GM12891 (cell line): Measurements from ENCODE around the gene ABI1.

Experiments used
- DNase-seq: peaks from one replicate; pipeline ENCODE4 v3.0.0; 2011; ENCODE audit warnings: low spot score; ENCODE audit not compliant: insufficient read length
- FAIRE-seq: peaks from 2 replicates; lab custom pipeline; 2011; peaks lifted over from hg19 to GRCh38; lab: Jason Lieb, UNC
- PAX5 ChIP-seq: IDR thresholded peaks from 2 replicates; pipeline ENCODE4 v1.6.1; 2011; ENCODE audit warnings: low read length, moderate library complexity, mild to moderate bottlenecking; ENCODE audit not compliant: insufficient read depth, severe bottlenecking
- POLR2A ChIP-seq: IDR thresholded peaks from 2 replicates; pipeline ENCODE4 v1.6.1; 2011; ENCODE audit warnings: low read depth, low read length, control low read depth
- POLR2AphosphoS5 ChIP-seq: IDR thresholded peaks from 2 replicates; pipeline ENCODE4 v1.6.1; 2011; ENCODE audit warnings: low read depth, low read length, control low read depth
- POU2F2 ChIP-seq: IDR thresholded peaks from 2 replicates; pipeline ENCODE4 v1.6.1; 2011; ENCODE audit warnings: low read depth, mild to moderate bottlenecking, control low read depth, low read length, moderate library complexity
- SPI1 ChIP-seq: IDR thresholded peaks from 2 replicates; pipeline ENCODE4 v1.6.1; 2011; ENCODE audit warnings: low read depth, low read length, control low read depth
- TAF1 ChIP-seq: IDR thresholded peaks from 2 replicates; pipeline ENCODE4 v1.6.1; 2011; ENCODE audit warnings: low read depth, low read length, control low read depth

The ABI1 gene

DNA sequence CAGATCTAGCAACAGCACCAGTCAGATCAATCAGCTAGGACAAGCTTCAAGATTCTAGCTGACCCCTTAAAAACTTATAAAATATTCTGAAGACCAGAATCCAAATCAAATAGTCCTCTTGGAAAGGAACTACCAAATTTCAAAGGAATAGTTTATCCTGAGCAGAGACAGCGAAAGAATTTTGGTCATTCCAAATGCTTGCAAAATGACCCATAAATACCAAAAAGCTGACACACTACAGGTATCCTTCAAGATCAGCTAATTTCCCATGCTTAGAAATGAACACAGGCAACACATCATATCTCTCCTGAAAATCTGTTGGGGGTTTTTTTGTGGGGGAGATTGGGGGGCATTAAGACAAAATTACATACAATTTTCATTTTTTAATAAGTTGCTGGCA, 84.5 kb downstream of the ABI1 start:
- FAIRE-seq (no peak), DNase-seq (no peak)
- TF ChIP-seq TAF1 (no peak), POU2F2 (no peak), PAX5 (no peak), SPI1 (no peak), POLR2AphosphoS5 (no peak), POLR2A (no peak)

DNA sequence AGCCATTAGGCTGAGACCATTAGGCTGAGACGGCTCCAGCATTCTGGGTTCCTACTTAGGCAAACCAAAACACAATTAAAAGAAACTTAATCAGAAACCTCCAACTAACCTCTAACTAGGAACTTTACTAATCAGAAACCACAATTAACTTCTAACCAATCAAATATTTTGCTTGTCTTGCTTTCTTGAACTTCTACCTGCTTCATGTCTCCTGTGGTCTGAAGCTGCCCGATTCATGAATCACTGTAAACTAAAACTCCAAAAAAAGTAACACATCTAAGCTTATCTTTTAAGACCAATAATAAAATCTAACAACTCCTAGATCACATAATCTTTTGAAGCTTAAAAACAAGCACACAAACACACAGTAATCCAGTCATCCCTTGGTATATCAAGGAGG, 87.1 kb downstream of the ABI1 start:
- TF ChIP-seq POLR2AphosphoS5 (no peak), TAF1 (no peak), SPI1 (no peak), POLR2A (no peak), POU2F2 (no peak), PAX5 (no peak)
- DNase-seq (no peak), FAIRE-seq (no peak)

GRCh38 chr10:26770069-26770468, 90.7 kb downstream of the ABI1 start:
- no peak for FAIRE-seq
- no peak for TF ChIP-seq PAX5
- TF ChIP-seq TAF1: no peak
- no peak for TF ChIP-seq POU2F2
- no peak for TF ChIP-seq SPI1
- no peak for TF ChIP-seq POLR2A
- no peak for TF ChIP-seq POLR2AphosphoS5
- no peak for DNase-seq

DNA sequence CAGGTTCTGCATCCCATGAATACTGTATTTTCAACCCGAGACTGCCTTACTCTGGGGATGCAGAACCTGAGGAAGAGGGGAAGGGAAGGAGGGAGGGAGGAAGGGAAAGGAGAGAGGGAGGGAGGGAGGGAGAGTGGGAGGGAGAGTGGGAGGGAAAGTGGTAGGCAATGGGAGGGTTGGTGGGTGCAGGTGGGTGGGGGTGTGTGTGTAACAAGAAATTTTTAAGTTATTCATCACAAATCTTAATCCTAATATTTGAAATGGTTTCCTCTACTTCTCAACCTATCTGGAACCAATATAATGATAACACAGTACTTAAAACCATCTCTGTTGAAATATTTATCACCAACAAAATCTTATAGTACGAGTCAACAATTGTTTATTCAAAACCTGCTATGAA, 95.2 kb downstream of the ABI1 start:
- TF ChIP-seq SPI1 (no peak), PAX5 (no peak), TAF1 (no peak)
- DNase-seq (no peak), FAIRE-seq (no peak)

- DNase-seq (no peak), FAIRE-seq (no peak)
- no peak for TF ChIP-seq POLR2A
- no peak for TF ChIP-seq SPI1
- no peak for TF ChIP-seq POLR2AphosphoS5
- TF ChIP-seq TAF1: no peak
- no peak for TF ChIP-seq POU2F2
- TF ChIP-seq PAX5: no peak
Measured at GRCh38 chr10:26759008-26759407, 101.8 kb downstream of the ABI1 start.

DNA sequence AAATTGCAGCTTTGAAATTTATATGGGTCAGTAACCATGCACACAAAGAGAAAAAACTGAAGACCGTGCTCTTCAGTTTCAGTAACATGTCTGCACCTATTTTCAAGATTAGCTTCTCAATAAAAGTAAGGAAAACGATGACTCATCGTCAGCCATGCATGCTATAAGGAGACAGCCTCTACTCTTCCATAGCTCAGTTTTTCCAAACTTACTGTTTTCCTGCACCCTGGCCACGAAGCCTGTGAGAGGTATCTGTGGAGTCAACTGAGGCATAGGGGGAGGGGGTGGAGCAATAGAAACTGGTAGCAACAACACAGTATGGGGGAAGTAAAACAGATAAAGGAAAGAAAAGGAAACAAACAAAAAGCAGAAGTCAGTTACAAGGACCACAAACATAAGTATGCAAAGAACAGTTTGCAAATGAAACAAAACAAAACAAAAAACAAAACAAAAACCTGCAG, 105.3 kb downstream of the ABI1 start:
- no peak for DNase-seq
- FAIRE-seq: peak; percentile 86
- TF ChIP-seq POLR2A (no peak), PAX5 (no peak), TAF1 (no peak), POU2F2 (0 out of 2 replicates have a peak, but pooled peaks have one; percentile 15), POLR2AphosphoS5 (no peak), SPI1 (peak; percentile 95)

- TF ChIP-seq POLR2A (no peak), POU2F2 (no peak), POLR2AphosphoS5 (no peak), SPI1 (no peak)
- DNase-seq (no peak), FAIRE-seq (peak; percentile 51)
Measured at GRCh38 chr10:26746061-26746460, 114.7 kb downstream of the ABI1 start.

DNA sequence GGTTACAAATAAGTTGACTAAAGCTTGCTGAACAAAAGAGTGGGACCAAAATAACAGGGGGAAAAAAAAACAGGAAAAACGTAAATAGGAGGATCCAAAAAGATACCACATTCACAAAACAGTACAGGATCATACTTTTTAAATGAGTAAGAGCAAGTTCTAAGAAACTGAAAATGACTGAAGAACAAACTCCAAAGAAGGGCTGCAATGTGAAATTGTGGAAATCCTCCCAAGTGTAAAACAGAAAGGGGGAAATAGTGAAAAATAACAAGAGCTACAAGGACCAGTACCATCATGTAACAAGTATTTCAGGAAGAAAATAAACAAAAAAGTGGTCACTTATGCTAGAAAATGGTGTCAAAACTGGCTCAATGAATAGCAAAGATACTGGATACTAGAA, 116.9 kb downstream of the ABI1 start:
- DNase-seq: no peak
- TF ChIP-seq POLR2A (no peak), SPI1 (no peak), PAX5 (no peak), TAF1 (no peak)
- FAIRE-seq: no peak

DNA sequence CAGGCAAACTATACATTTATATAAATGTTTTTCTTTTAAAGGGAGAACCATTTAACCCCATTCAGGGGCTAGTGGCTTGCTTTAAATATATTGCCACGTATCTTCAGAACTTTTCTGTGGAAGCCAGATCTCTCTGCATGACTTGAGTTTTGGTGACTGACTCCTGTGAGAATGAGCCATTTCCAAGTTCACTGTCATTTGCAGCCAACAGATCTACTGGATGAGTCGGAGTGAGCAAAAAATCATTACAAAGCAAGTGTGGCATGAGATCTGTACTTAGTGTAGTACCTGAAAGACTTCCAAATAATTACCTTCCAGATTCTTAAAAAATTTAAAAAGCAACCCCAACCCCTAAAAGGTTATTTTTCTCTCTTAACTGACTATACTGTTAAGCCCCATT, 117.7 kb downstream of the ABI1 start:
- no peak for DNase-seq
- no peak for FAIRE-seq
- no peak for TF ChIP-seq SPI1
- no peak for TF ChIP-seq TAF1
- TF ChIP-seq POU2F2: no peak
- TF ChIP-seq POLR2A: no peak
- no peak for TF ChIP-seq POLR2AphosphoS5
- no peak for TF ChIP-seq PAX5

GRCh38 chr10:26741368-26741767, 119.4 kb downstream of the ABI1 start:
- DNase-seq: no peak
- FAIRE-seq: peak; percentile 16
- TF ChIP-seq PAX5 (peak; percentile 57), SPI1 (no peak), TAF1 (no peak), POU2F2 (no peak), POLR2AphosphoS5 (no peak; the same call in 1 of the 2 replicates), POLR2A (no peak)

- peak; percentile 20 for FAIRE-seq
- no peak for DNase-seq
- peak; percentile 56; the same call in 1 of the 2 replicates for TF ChIP-seq POU2F2
- TF ChIP-seq TAF1: no peak
Measured at GRCh38 chr10:26739071-26739631, 121.6 kb downstream of the ABI1 start.
